NCI-H187 treated with DMSO at 0.1 percent for 48 hours (cell line): ENCODE results near the gene ANXA2R.
A peak's percentile ranks its signal among the peaks of the same experiment; 100 is the strongest.

Experiments used
- DNase-seq: peaks from one replicate; lab custom pipeline; 2025; lab: John Stamatoyannopoulos, UW

Gene ANXA2R

GRCh38 chr5:43000111-43000840 is 39.8 kb downstream of the ANXA2R start:
- no peak for DNase-seq

GRCh38 chr5:42995360-42995751 is 44.8 kb downstream of the ANXA2R start:
- no peak for DNase-seq

- DNase-seq, result peak; percentile 69
These were observed 45.4 kb downstream of the ANXA2R start for GRCh38 chr5:42994555-42995359.

GRCh38 chr5:42994246-42994554 is 45.9 kb downstream of the ANXA2R start:
- DNase-seq, result no peak

- no peak for DNase-seq
These were observed 46.4 kb downstream of the ANXA2R start for GRCh38 chr5:42993516-42994245.

GRCh38 chr5:42992088-42992879 is 47.8 kb downstream of the ANXA2R start:
- DNase-seq, result no peak

GRCh38 chr5:42991404-42992087 is 48.6 kb downstream of the ANXA2R start:
- no peak for DNase-seq

- no peak for DNase-seq
These were observed 49.2 kb downstream of the ANXA2R start for GRCh38 chr5:42990892-42991291.
